Mesendoderm (in vitro differentiated cells): Measurements from ENCODE around the gene PRKAR2B.

Experiments
- DNase-seq: peaks from one replicate; pipeline ENCODE4 v3.0.0; 2013
- H2AK5ac ChIP-seq: 2 replicates; pipeline ENCODE4 v1.6.1; 2013; ENCODE audit warnings: low read length, inconsistent platforms
- H2BK120ac ChIP-seq: 2 replicates; pipeline ENCODE4 v1.6.1; 2013; ENCODE audit warnings: low read depth, mild to moderate bottlenecking, low read length, moderate library complexity, mixed read lengths
- H2BK15ac ChIP-seq: replicated peaks from 2 replicates; pipeline ENCODE4 v1.6.1; 2013; ENCODE audit warnings: low read depth, mild to moderate bottlenecking, moderate library complexity
- H2BK5ac ChIP-seq: 2 replicates; pipeline ENCODE4 v1.6.1; 2013; ENCODE audit warnings: low read length, inconsistent platforms
- H3K18ac ChIP-seq: 2 replicates; pipeline ENCODE4 v1.6.1; 2013; ENCODE audit warnings: mild to moderate bottlenecking, low read length, mixed read lengths
- H3K23ac ChIP-seq: one replicate; pipeline ENCODE4 v1.6.1; 2013; ENCODE audit warnings: low read length
- H3K27ac ChIP-seq: 2 replicates; pipeline ENCODE4 v1.5.1; 2013; ENCODE audit warnings: low read depth, mild to moderate bottlenecking, inconsistent platforms, low read length, moderate library complexity
- H3K27me3 ChIP-seq: 2 replicates; pipeline ENCODE4 v1.6.1; 2013; ENCODE audit warnings: low read length, control low read depth, mild to moderate bottlenecking, inconsistent platforms; ENCODE audit not compliant: insufficient read depth, poor library complexity
- H3K36me3 ChIP-seq: 2 replicates; pipeline ENCODE4 v1.6.1; 2013; ENCODE audit warnings: low read length, inconsistent platforms; ENCODE audit not compliant: control insufficient read depth, insufficient read depth
- H3K4ac ChIP-seq: one replicate; pipeline ENCODE4 v1.6.1; 2013; ENCODE audit warnings: low read depth, mild to moderate bottlenecking, low read length, moderate library complexity
- H3K4me1 ChIP-seq: 2 replicates; pipeline ENCODE4 v1.6.1; 2013; ENCODE audit warnings: low read depth, low read length, inconsistent platforms; ENCODE audit not compliant: control insufficient read depth
- H3K4me2 ChIP-seq: 2 replicates; pipeline ENCODE4 v1.6.1; 2013; ENCODE audit warnings: low read length
- H3K4me3 ChIP-seq: 2 replicates; pipeline ENCODE4 v1.5.1; 2013; ENCODE audit warnings: mild to moderate bottlenecking, low read length
- H3K56ac ChIP-seq: one replicate; pipeline ENCODE4 v1.6.1; 2013; ENCODE audit warnings: low read length
- H3K79me1 ChIP-seq: 2 replicates; pipeline ENCODE4 v1.6.1; 2013; ENCODE audit warnings: low read length, inconsistent platforms
- H3K79me2 ChIP-seq: 2 replicates; pipeline ENCODE4 v1.6.1; 2013; ENCODE audit warnings: mild to moderate bottlenecking, low read length; ENCODE audit not compliant: control insufficient read depth, insufficient read depth
- H3K9ac ChIP-seq: 2 replicates; pipeline ENCODE4 v1.6.1; 2013; ENCODE audit warnings: low read length, inconsistent platforms
- H4K5ac ChIP-seq: one replicate; pipeline ENCODE4 v1.6.1; 2013; ENCODE audit warnings: low read length
- H4K8ac ChIP-seq: one replicate; pipeline ENCODE4 v1.6.1; 2013; ENCODE audit warnings: low read depth, mild to moderate bottlenecking, control low read depth, low read length, moderate library complexity
- WGBS: extraction: QIAGEN DNeasy Blood & Tissue Kit; methylation state at CpG from one replicate; pipeline ENCODE4 v1.1.7; 2013; ENCODE audit warnings: low lambda C conversion rate, missing lambda C conversion rate; ENCODE audit not compliant: insufficient coverage; ENCODE audit errors: extremely low coverage; 5-methylcytosine and 5-hydroxymethylcytosine counted together

PRKAR2B gene

DNA sequence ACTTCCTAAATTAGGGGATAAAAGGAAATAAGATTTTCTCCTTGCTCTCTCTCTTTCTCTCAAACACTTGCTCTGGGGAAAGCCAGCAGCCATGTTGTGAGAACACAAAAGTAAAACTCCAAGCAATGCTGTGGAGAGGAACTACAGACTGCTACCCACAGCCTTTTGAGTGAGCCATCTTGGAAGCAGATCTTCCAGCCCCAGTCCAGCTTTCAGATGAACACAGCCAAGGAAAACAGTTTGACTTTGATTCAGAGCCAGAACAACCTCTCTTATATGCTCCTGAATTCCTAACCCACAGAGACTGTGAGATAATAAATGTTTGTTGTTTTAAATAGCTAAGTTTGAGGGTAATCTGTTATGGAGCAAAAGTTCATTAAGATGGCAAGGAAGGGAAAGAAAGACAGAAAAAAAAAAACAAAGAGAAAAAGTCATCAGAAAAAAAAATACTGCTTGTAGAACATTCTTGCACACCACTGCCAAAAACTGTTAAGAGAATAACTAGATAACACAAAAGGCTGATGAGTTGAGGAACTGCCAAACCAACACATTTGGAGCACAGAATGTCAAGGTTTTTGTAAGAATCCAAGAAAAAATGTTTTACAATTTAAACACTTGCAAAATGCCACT lies 20.9 kb upstream of the PRKAR2B start:
- H3K27ac ChIP-seq: no peak overlapping the region
- no peak overlapping the region for H4K5ac ChIP-seq
- H2BK15ac ChIP-seq: no peak overlapping the region
- H3K4me3 ChIP-seq: no peak overlapping the region
- H3K27me3 ChIP-seq: no peaks in the 10 kb centered on the region
- H3K4ac ChIP-seq: no peak overlapping the region
- H3K79me1 ChIP-seq: no peaks in the 10 kb centered on the region
- no peaks in the 10 kb centered on the region for H3K4me1 ChIP-seq
- H2AK5ac ChIP-seq: no peak overlapping the region
- H2BK5ac ChIP-seq: no peak overlapping the region
- H3K4me2 ChIP-seq: no peak overlapping the region
- no peak overlapping the region for H2BK120ac ChIP-seq
- DNase-seq: no peak
- no peak overlapping the region for H3K23ac ChIP-seq
- no peak overlapping the region for H3K56ac ChIP-seq
- H3K36me3 ChIP-seq: no peaks in the 10 kb centered on the region
- H3K79me2 ChIP-seq: no peaks in the 10 kb centered on the region
- H3K9ac ChIP-seq: no peak overlapping the region
- no peak overlapping the region for H4K8ac ChIP-seq
- H3K18ac ChIP-seq: no peak overlapping the region

- Histone ChIP-seq H2AK5ac (no peak overlapping the region), H3K36me3 (no peaks in the 10 kb centered on the region), H3K27me3 (no peaks in the 10 kb centered on the region), H3K23ac (no peak overlapping the region), H3K4me3 (no peak overlapping the region), H3K4ac (no peak overlapping the region), H2BK5ac (no peak overlapping the region), H3K56ac (no peak overlapping the region), H2BK15ac (no peak overlapping the region), H3K79me2 (no peaks in the 10 kb centered on the region), H3K4me1 (no peaks in the 10 kb centered on the region), H2BK120ac (no peak overlapping the region), H4K5ac (no peak overlapping the region), H3K4me2 (no peak overlapping the region), H3K18ac (no peak overlapping the region), H4K8ac (no peak overlapping the region), H3K9ac (no peak overlapping the region), H3K27ac (no peak overlapping the region), H3K79me1 (no peaks in the 10 kb centered on the region)
- no CpG with 5 or more reads among the region's 2 CpGs for WGBS
- peak; percentile 78 for DNase-seq
These were observed 19.6 kb upstream of the PRKAR2B start for GRCh38 chr7:107024906-107025305.

DNA sequence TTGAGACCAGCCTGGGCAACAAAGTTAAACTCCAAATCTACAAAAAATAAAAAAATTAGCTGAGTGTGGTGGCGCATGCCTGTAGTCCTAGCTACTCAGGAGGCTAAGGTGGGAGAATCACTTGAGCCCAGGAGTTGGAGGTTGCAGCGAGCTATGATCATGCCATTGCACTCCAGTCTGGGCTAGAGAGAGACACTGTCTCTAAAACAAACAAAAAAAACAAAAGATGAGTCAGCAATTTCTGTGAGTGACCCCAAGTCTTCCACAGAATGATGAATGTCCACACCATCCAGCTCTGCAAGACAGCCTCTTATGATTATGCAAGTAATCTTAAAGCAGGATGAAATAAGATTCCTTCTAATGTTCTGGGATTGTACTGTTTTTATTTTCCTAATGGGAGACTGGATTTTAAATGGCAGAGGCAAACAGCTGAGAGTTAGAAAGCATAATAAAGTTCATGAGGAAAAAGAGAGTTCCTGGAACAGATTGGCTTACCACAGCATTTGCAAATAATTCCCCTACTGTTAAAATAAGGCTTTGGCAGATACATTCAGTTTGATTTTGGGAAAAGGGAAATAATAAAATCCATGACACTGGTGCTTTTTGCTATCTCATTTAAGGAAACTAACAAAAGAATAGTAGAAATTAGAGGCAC lies 18.9 kb upstream of the PRKAR2B start:
- no peak overlapping the region for H4K8ac ChIP-seq
- no peak overlapping the region for H3K23ac ChIP-seq
- no CpG with 5 or more reads among the region's 2 CpGs for WGBS
- H2BK5ac ChIP-seq: no peak overlapping the region
- peak overlapping the region; percentile 68 for H3K18ac ChIP-seq
- DNase-seq: peak; percentile 10
- no peak overlapping the region for H3K4me3 ChIP-seq
- H2AK5ac ChIP-seq: no peak overlapping the region
- H4K5ac ChIP-seq: no peak overlapping the region
- H3K36me3 ChIP-seq: no peaks in the 10 kb centered on the region
- H3K9ac ChIP-seq: no peak overlapping the region
- no peak overlapping the region for H3K27ac ChIP-seq
- H3K56ac ChIP-seq: no peak overlapping the region
- no peaks in the 10 kb centered on the region for H3K27me3 ChIP-seq
- no peak overlapping the region for H3K4ac ChIP-seq
- no peak overlapping the region for H3K4me2 ChIP-seq
- no peaks in the 10 kb centered on the region for H3K4me1 ChIP-seq
- H2BK120ac ChIP-seq: no peak overlapping the region
- no peaks in the 10 kb centered on the region for H3K79me2 ChIP-seq
- H2BK15ac ChIP-seq: no peak overlapping the region
- H3K79me1 ChIP-seq: no peaks in the 10 kb centered on the region

DNA sequence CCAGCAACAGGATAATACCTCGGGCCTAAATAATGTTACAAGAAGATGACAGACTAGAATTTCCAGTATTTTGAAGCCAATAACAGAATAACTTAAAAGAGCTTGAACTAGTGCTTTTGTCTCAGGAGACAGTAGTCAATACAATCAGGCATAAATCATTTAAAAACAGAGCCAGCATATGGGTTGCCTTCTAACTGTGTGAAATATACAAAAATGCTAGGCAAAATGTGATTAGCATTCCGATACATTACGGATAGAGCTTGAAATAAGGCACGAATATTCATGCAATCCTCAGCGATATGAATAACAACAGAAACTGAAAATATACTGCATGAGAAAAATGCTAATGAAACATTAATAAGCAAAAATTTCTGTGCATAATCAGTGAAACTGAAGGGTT lies 18.3 kb upstream of the PRKAR2B start:
- no peaks in the 10 kb centered on the region for H3K79me1 ChIP-seq
- WGBS: no CpG with 5 or more reads among the region's 5 CpGs

DNA sequence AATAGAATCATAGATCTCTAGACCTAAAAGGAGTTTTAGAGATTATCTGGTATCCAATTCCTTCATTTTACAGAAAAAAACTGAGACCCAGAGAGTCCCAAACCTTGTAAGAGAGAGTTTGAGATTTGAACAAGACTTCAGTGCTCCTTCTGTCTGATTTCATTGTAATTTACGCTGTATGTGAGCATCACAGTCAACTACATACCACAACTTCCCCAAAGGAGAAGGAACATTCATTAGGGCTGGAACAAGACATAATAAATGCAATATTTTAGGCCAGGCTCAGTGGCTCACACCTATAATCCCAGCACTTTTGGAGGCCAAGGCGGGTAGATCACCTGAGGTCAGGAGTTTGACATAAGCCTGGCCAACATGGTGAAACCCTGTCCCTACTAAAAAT lies 17.3 kb upstream of the PRKAR2B start:
- no peak overlapping the region for H3K27ac ChIP-seq
- no peak overlapping the region for H3K56ac ChIP-seq
- no peaks in the 10 kb centered on the region for H3K27me3 ChIP-seq
- no peak overlapping the region for H3K4me2 ChIP-seq
- H3K79me1 ChIP-seq: no peaks in the 10 kb centered on the region
- no peaks in the 10 kb centered on the region for H3K4me1 ChIP-seq
- H2BK15ac ChIP-seq: no peak overlapping the region
- no peak overlapping the region for H3K23ac ChIP-seq
- no peak overlapping the region for H3K4ac ChIP-seq
- no peak overlapping the region for H3K4me3 ChIP-seq
- no peak for DNase-seq
- no peak overlapping the region for H2BK120ac ChIP-seq
- no peak overlapping the region for H2AK5ac ChIP-seq
- no peak overlapping the region for H2BK5ac ChIP-seq
- H3K9ac ChIP-seq: no peak overlapping the region
- no peaks in the 10 kb centered on the region for H3K79me2 ChIP-seq
- no CpG with 5 or more reads among the region's 2 CpGs for WGBS
- no peaks in the 10 kb centered on the region for H3K36me3 ChIP-seq
- H4K8ac ChIP-seq: no peak overlapping the region
- H3K18ac ChIP-seq: no peak overlapping the region
- no peak overlapping the region for H4K5ac ChIP-seq

More for the DNA sequence above, 18.3 kb upstream of the PRKAR2B start:
- no peak overlapping the region for H3K4me3 ChIP-seq
- H2BK15ac ChIP-seq: no peak overlapping the region
- H3K79me2 ChIP-seq: no peaks in the 10 kb centered on the region
- no peaks in the 10 kb centered on the region for H3K36me3 ChIP-seq
- no peak overlapping the region for H3K56ac ChIP-seq
- no peak for DNase-seq
- no peak overlapping the region for H2BK120ac ChIP-seq
- H4K5ac ChIP-seq: no peak overlapping the region
- no peak overlapping the region for H2BK5ac ChIP-seq
- no peak overlapping the region for H3K4ac ChIP-seq
- no peak overlapping the region for H3K9ac ChIP-seq
- H3K4me2 ChIP-seq: no peak overlapping the region
- H3K27ac ChIP-seq: no peak overlapping the region
- H3K27me3 ChIP-seq: no peaks in the 10 kb centered on the region
- no peak overlapping the region for H2AK5ac ChIP-seq
- H3K18ac ChIP-seq: no peak overlapping the region
- no peak overlapping the region for H3K23ac ChIP-seq
- H3K4me1 ChIP-seq: no peaks in the 10 kb centered on the region
- H4K8ac ChIP-seq: no peak overlapping the region
